Prostate gland (tissue), 2 donors: ENCODE measurements around the gene CCIN.

ENCODE experiments used
- POLR2A ChIP-seq: fragments of 450-650 bp; IDR thresholded peaks from one replicate; pipeline ENCODE4 v1.6.1; 2016; ENCODE audit warnings: antibody characterized with exemption, mild to moderate bottlenecking
- TF ChIP-seq, protein P1 (sequence below), 4 experiments: fragments of 200-600 bp in 2 of 4; fragments of 450-650 bp in 2 of 4; sonication (generic) in 2 of 4; IDR thresholded peaks; 1 replicate in 3 of 4; 2 replicates in 1 of 4; pipeline ENCODE4 v1.5.1; 2016 to 2019; ENCODE audit warnings: antibody characterized with exemption in 4 of 4, mild to moderate bottlenecking in 2 of 4, moderate library complexity in 2 of 4

DNA sequence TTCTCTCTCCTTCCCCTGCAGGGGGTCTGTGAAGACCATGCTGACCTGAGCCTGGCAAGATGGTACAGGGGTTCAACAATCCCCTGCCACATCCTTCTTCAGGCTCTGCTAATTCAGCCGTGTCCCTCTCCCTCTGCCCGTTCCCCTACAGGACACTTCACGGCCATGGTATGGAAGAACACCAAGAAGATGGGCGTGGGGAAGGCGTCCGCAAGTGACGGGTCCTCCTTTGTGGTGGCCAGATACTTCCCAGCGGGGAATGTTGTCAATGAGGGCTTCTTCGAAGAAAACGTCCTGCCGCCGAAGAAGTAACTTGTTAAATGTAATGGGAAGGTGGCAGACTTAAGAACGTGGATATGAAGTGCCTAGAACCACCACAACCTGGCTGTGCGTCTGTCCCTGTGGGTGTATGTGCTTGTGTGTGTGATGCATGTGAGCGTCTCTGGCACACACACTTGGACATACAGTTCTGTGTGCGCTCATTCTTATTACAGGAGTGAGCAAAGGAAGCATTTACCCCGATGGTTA, 6.9 kb upstream of the CCIN start:
- TF ChIP-seq, protein P1, sequence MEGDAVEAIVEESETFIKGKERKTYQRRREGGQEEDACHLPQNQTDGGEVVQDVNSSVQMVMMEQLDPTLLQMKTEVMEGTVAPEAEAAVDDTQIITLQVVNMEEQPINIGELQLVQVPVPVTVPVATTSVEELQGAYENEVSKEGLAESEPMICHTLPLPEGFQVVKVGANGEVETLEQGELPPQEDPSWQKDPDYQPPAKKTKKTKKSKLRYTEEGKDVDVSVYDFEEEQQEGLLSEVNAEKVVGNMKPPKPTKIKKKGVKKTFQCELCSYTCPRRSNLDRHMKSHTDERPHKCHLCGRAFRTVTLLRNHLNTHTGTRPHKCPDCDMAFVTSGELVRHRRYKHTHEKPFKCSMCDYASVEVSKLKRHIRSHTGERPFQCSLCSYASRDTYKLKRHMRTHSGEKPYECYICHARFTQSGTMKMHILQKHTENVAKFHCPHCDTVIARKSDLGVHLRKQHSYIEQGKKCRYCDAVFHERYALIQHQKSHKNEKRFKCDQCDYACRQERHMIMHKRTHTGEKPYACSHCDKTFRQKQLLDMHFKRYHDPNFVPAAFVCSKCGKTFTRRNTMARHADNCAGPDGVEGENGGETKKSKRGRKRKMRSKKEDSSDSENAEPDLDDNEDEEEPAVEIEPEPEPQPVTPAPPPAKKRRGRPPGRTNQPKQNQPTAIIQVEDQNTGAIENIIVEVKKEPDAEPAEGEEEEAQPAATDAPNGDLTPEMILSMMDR (IDR thresholded peaks at IDR 0.05), result no peak
- no peak for TF ChIP-seq POLR2A
